Fibroblast of mammary gland (primary cell): Measurements from ENCODE around the gene PRMT2.

Source experiments
- DNase-seq: peaks from one replicate; pipeline ENCODE4 v3.0.0-alpha.2; 2010; ENCODE audit warnings: low read depth
- H3K4me3 ChIP-seq: 2 replicates; pipeline ENCODE4 v1.5.1; 2011; ENCODE audit warnings: low read depth, mild to moderate bottlenecking, low read length, moderate library complexity; ENCODE audit not compliant: control insufficient read depth
- CTCF ChIP-seq: conservative IDR thresholded peaks from 2 replicates; pipeline ENCODE4 v1.5.1; 2011; ENCODE audit warnings: low read depth, low read length, inconsistent platforms; ENCODE audit not compliant: control insufficient read depth, insufficient read depth

Gene PRMT2

GRCh38 chr21:46639489-46640386, 4.3 kb downstream of the PRMT2 start:
- TF ChIP-seq CTCF, result peak; percentile 44
- no peak overlapping the region for H3K4me3 ChIP-seq
- peak; percentile 46 for DNase-seq

DNA sequence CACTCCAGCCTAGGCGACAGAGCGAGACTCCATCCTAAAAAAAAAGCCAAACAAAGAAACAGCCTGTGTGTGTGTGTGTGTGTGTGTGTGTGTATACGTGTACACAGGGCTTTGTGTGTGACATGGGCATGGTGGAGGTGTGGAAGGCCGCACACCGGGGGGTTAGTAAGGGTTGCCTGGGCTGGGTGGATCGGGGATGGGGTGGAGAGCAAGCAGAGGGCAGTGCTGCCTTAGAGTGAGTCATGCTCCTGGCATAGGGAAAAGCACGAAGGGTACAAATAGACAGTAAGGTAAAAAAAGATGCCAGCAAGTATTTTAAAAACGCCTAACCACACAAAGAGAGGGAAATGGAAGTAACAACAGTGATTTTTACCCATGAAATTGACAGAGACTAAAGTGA, 6.2 kb downstream of the PRMT2 start:
- no peak for TF ChIP-seq CTCF
- DNase-seq, result no peak
- no peak overlapping the region for H3K4me3 ChIP-seq

DNA sequence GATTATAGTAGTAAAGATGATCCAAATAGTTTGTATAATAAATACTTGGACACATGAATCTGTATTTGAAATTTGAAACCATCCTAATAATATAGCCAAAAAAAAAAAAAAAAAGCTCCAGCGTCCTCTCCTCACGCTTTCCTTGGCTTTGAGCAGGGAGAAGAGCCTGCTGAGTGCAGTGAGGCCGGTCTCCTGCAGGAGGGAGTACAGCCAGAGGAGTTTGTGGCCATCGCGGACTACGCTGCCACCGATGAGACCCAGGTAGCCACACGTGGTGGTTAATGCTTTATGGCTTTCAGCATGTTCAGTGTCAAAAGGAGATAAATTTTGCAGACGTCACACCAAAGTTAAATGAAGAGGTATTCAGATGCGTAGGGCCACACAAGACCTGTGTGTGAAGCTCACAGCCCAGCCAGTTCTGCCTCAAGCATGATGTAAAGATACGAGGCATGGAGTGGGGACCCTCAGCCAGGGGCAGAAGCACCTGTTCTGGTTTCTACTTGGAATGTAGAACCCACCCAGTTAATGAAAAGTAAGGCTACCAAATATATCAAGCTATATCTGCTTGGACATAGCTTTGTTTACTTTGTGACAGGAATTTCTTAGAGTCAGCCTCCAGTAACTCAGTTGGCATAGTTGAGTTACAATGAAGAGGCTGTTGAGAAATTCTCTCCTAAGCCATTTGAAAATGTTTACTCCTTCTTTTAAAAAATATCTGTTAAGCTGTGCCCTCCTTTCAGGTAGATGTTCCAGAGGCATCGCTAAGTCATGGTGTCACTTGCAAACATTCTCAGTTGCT, 8.1 kb downstream of the PRMT2 start:
- no peak for DNase-seq
- H3K4me3 ChIP-seq, result no peak overlapping the region
- no peak for TF ChIP-seq CTCF

GRCh38 chr21:46645840-46646239, 10.4 kb downstream of the PRMT2 start:
- H3K4me3 ChIP-seq, result no peak overlapping the region
- DNase-seq, result no peak
- TF ChIP-seq CTCF, result no peak

GRCh38 chr21:46646541-46647154, 11.2 kb downstream of the PRMT2 start:
- TF ChIP-seq CTCF, result no peak
- DNase-seq, result no peak
- no peak overlapping the region for H3K4me3 ChIP-seq

- no peak overlapping the region for H3K4me3 ChIP-seq
- no peak for DNase-seq
- no peak for TF ChIP-seq CTCF
Measured at GRCh38 chr21:46648539-46648938, 13.1 kb downstream of the PRMT2 start.
